Astrocyte (in vitro differentiated cells and primary cell): Measurements from ENCODE around the gene GRIA1.

Experiments
- EZH2 ChIP-seq: IDR thresholded peaks from 2 replicates; pipeline ENCODE4 v1.6.1; 2012; ENCODE audit warnings: mild to moderate bottlenecking, low read length, inconsistent platforms; ENCODE audit not compliant: insufficient read depth
- TF ChIP-seq, protein P1 (sequence below): IDR thresholded peaks from 2 replicates; pipeline ENCODE4 v1.5.1; 2011; ENCODE audit warnings: low read depth, mild to moderate bottlenecking, inconsistent platforms, low read length, moderate library complexity; ENCODE audit not compliant: insufficient read depth

DNA sequence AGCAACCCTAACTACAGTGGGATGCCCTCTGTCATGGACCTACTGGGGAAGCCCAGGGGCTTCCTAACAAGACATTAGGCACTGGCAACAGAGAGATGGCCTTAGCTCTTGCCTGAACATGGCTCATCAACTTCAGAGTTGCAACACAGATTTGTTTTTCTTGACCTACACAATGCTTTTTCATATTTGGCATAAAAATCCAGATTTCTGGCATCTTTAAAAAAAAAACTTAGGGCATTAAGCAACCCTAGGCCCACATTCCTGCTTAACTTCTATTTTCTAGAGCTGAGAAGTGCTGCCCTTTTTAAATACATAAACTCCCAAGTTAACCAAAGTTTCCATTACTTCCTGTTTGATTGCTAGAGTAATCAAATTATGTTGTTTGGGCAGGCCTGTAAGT lies 8.0 kb downstream of the GRIA1 start:
- no peak for TF ChIP-seq EZH2
- TF ChIP-seq, protein P1, sequence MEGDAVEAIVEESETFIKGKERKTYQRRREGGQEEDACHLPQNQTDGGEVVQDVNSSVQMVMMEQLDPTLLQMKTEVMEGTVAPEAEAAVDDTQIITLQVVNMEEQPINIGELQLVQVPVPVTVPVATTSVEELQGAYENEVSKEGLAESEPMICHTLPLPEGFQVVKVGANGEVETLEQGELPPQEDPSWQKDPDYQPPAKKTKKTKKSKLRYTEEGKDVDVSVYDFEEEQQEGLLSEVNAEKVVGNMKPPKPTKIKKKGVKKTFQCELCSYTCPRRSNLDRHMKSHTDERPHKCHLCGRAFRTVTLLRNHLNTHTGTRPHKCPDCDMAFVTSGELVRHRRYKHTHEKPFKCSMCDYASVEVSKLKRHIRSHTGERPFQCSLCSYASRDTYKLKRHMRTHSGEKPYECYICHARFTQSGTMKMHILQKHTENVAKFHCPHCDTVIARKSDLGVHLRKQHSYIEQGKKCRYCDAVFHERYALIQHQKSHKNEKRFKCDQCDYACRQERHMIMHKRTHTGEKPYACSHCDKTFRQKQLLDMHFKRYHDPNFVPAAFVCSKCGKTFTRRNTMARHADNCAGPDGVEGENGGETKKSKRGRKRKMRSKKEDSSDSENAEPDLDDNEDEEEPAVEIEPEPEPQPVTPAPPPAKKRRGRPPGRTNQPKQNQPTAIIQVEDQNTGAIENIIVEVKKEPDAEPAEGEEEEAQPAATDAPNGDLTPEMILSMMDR, result no peak
